Measurements from ENCODE around the gene ETS2.

- no peak for TF ChIP-seq CTCF (conservative IDR thresholded peaks at IDR 0.05)
- TF ChIP-seq ZFX (IDR thresholded peaks at IDR 0.05): no peak
Measured at GRCh38 chr21:38813547-38813946, 7.8 kb downstream of the ETS2 start.
